ENCODE data around the gene C19orf85. TPM values are rescaled to one million over a fixed set of nuclear protein-coding genes. Genes with fewer than 3 reads are reported as not detected.

C19orf85 gene
- total RNA-seq, 1 donor from 2014 or later: not detected

GRCh38 chr19:55491546-55492360 is 27.2 kb upstream of the C19orf85 start:
- TF ChIP-seq CTCF (IDR thresholded peaks at IDR 0.05): no peak
- Mint-ChIP-seq H3K27me3 (ENCODE audit: unreplicated experiment) (no peaks in the 10 kb centered on the region), H3K36me3 (ENCODE audit: unreplicated experiment) (no peaks in the 10 kb centered on the region), H3K4me1 (ENCODE audit: unreplicated experiment) (peaks cover 37% of the 10 kb centered on the region), H3K27ac (ENCODE audit: unreplicated experiment) (no peak overlapping the region), H3K4me3 (ENCODE audit: unreplicated experiment) (no peak overlapping the region), H3K9me3 (ENCODE audit: unreplicated experiment) (no peaks in the 10 kb centered on the region)
- DNase-seq (ENCODE audit: extremely low spot score, unreplicated experiment): no peak

GRCh38 chr19:55490478-55491432 is 26.2 kb upstream of the C19orf85 start:
- Mint-ChIP-seq H3K4me3 (ENCODE audit: unreplicated experiment) (no peak overlapping the region), H3K4me1 (ENCODE audit: unreplicated experiment) (peaks cover 43% of the 10 kb centered on the region), H3K9me3 (ENCODE audit: unreplicated experiment) (no peaks in the 10 kb centered on the region), H3K36me3 (ENCODE audit: unreplicated experiment) (no peaks in the 10 kb centered on the region), H3K27me3 (ENCODE audit: unreplicated experiment) (no peaks in the 10 kb centered on the region), H3K27ac (ENCODE audit: unreplicated experiment) (no peak overlapping the region)
- no peak for TF ChIP-seq CTCF (IDR thresholded peaks at IDR 0.05)
- DNase-seq (ENCODE audit: extremely low spot score, unreplicated experiment): no peak

- Mint-ChIP-seq H3K27me3 (ENCODE audit: unreplicated experiment) (no peaks in the 10 kb centered on the region), H3K36me3 (ENCODE audit: unreplicated experiment) (no peaks in the 10 kb centered on the region), H3K9me3 (ENCODE audit: unreplicated experiment) (no peaks in the 10 kb centered on the region), H3K27ac (ENCODE audit: unreplicated experiment) (no peak overlapping the region), H3K4me3 (ENCODE audit: unreplicated experiment) (no peak overlapping the region), H3K4me1 (ENCODE audit: unreplicated experiment) (peaks cover 46% of the 10 kb centered on the region)
- DNase-seq (ENCODE audit: extremely low spot score, unreplicated experiment): no peak
- TF ChIP-seq CTCF (IDR thresholded peaks at IDR 0.05): no peak
These were observed 25.3 kb upstream of the C19orf85 start for GRCh38 chr19:55489711-55490477.

GRCh38 chr19:55488986-55489710 is 24.6 kb upstream of the C19orf85 start:
- Mint-ChIP-seq H3K27ac (ENCODE audit: unreplicated experiment) (no peak overlapping the region), H3K36me3 (ENCODE audit: unreplicated experiment) (no peaks in the 10 kb centered on the region), H3K4me1 (ENCODE audit: unreplicated experiment) (peaks cover 43% of the 10 kb centered on the region), H3K9me3 (ENCODE audit: unreplicated experiment) (no peaks in the 10 kb centered on the region), H3K4me3 (ENCODE audit: unreplicated experiment) (no peak overlapping the region), H3K27me3 (ENCODE audit: unreplicated experiment) (no peaks in the 10 kb centered on the region)
- no peak for TF ChIP-seq CTCF (IDR thresholded peaks at IDR 0.05)
- no peak for DNase-seq (ENCODE audit: extremely low spot score, unreplicated experiment)
